ENCODE data around the gene FXYD6. TPM values are rescaled to one million over a fixed set of nuclear protein-coding genes. Genes with fewer than 3 reads are reported as not detected.

The FXYD6 gene
- total RNA-seq, 2 donors from 2014 or later, result 17.5 to 17.8 TPM

- Histone ChIP-seq H3K4me3 (no peak overlapping the region), H3K36me3 (no peaks in the 10 kb centered on the region), H3K9me3 (no peaks in the 10 kb centered on the region), H3K27me3 (replicated peaks; ENCODE audit: insufficient read depth) (no peaks in the 10 kb centered on the region), H3K4me1 (ENCODE audit: control insufficient read depth in 1 of 2, low read depth in 2 of 2) (peaks cover 0 to 6% of the 10 kb centered on the region in 2 donors), H3K27ac (no peak overlapping the region)
- TF ChIP-seq, protein P1, sequence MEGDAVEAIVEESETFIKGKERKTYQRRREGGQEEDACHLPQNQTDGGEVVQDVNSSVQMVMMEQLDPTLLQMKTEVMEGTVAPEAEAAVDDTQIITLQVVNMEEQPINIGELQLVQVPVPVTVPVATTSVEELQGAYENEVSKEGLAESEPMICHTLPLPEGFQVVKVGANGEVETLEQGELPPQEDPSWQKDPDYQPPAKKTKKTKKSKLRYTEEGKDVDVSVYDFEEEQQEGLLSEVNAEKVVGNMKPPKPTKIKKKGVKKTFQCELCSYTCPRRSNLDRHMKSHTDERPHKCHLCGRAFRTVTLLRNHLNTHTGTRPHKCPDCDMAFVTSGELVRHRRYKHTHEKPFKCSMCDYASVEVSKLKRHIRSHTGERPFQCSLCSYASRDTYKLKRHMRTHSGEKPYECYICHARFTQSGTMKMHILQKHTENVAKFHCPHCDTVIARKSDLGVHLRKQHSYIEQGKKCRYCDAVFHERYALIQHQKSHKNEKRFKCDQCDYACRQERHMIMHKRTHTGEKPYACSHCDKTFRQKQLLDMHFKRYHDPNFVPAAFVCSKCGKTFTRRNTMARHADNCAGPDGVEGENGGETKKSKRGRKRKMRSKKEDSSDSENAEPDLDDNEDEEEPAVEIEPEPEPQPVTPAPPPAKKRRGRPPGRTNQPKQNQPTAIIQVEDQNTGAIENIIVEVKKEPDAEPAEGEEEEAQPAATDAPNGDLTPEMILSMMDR (IDR thresholded peaks at IDR 0.05), result no peak
- no peak for ATAC-seq (ENCODE audit: insufficient number of reproducible peaks, low FRiP score, low read depth)
- DNase-seq (ENCODE audit: low spot score), result no peak
These were observed 34.1 kb upstream of the FXYD6 start for GRCh38 chr11:117910525-117910924.

DNA sequence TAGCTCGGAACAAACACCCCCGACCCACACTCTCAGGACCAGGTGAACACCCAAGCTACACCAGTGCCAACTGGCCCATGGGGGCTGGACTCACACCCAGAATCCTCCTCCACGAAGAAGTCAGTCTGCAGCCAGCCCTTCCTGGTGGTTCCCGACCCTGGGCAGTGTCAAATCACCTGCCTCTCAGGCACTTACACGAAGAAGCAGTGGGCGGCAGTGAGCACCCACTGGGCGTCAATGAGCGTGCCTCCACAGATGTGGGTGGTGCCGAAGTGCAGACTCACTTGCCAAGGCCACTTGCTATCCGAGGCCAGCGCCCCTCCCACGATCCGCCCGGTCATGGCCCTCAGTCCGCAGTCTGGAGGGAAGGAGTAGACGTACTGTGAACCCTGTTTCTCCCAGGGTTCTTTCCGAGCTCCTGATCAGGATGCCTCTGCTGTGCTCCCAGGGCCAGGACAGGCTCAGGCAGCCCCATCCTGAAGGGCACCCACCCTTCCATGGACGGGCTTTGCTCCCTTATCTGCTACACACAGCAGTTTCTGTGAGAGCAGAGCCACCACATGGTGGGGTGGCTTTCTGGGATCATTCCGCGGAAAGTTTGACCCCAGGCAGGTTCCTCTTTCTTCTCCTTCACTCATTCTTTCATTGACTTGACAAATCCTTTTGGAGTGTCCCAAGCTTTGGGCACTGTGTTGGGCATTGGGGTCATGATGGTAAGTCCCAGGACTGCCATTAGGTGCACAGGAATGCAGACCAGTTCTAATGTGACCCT lies 33.3 kb upstream of the FXYD6 start:
- Histone ChIP-seq H3K27ac (no peak overlapping the region), H3K27me3 (replicated peaks; ENCODE audit: insufficient read depth) (no peaks in the 10 kb centered on the region), H3K4me3 (no peak overlapping the region), H3K4me1 (ENCODE audit: control insufficient read depth in 1 of 2, low read depth in 2 of 2) (peaks cover 0 to 6% of the 10 kb centered on the region in 2 donors), H3K36me3 (no peaks in the 10 kb centered on the region), H3K9me3 (no peaks in the 10 kb centered on the region)
- DNase-seq (ENCODE audit: low spot score) (no peak), ATAC-seq (ENCODE audit: insufficient number of reproducible peaks, low FRiP score, low read depth) (no peak)
- TF ChIP-seq, protein P1 (IDR thresholded peaks at IDR 0.05), result no peak

GRCh38 chr11:117908959-117909610 lies 32.6 kb upstream of the FXYD6 start:
- Histone ChIP-seq H3K27ac (no peak overlapping the region), H3K4me3 (no peak overlapping the region), H3K36me3 (no peaks in the 10 kb centered on the region), H3K9me3 (no peaks in the 10 kb centered on the region), H3K4me1 (ENCODE audit: control insufficient read depth in 1 of 2, low read depth in 2 of 2) (peaks cover 0 to 6% of the 10 kb centered on the region in 2 donors), H3K27me3 (replicated peaks; ENCODE audit: insufficient read depth) (no peaks in the 10 kb centered on the region)
- no peak for DNase-seq (ENCODE audit: low spot score)
- no peak for ATAC-seq (ENCODE audit: insufficient number of reproducible peaks, low FRiP score, low read depth)
- TF ChIP-seq, protein P1 (IDR thresholded peaks at IDR 0.05), result no peak

DNA sequence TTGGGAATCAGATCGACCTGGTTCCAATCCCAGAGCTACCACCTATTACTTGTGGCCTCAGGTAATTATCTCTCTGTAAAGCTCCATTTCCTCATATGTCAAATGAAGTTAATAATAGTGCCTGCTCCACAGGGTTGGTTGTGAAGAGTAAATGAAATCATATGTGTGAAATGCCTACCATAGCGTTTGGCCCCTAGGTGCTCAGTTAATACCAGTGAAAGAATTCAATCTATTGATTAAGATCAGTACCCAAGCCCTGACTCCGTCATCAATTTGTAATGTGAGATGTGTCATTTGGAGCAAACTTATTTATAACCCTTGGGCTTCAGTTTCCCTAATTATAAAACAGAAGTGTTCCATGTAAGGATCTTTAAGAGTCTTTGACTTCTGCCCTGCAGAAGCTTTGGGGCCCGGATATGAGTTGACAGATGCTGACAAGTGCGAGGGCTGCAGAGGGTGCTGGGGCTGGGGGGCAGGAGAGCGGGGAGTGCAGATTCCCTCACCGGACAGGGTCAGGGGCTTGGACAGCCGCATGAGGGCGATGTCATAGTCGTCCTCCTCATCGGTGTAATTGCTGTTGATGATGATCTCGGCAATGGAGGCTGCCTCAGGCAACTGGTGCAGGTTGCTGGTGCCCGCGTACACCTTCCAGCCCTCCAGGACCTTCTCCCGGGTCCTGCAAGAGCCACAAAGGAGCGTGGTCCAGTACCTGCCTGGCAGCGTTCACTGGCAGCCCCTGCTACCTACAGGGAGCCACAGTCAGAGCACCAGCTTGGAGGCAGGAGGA lies 31.8 kb upstream of the FXYD6 start:
- H3K9me3 ChIP-seq, result no peaks in the 10 kb centered on the region

More for the DNA sequence above, 31.8 kb upstream of the FXYD6 start:
- H3K4me3 ChIP-seq, result no peak overlapping the region
- ATAC-seq (ENCODE audit: insufficient number of reproducible peaks, low FRiP score, low read depth), result no peak
- no peak overlapping the region for H3K27ac ChIP-seq
- peaks cover 0 to 6% of the 10 kb centered on the region in 2 donors for H3K4me1 ChIP-seq (ENCODE audit: control insufficient read depth in 1 of 2, low read depth in 2 of 2)
- H3K36me3 ChIP-seq, result no peaks in the 10 kb centered on the region
- TF ChIP-seq, protein P1 (IDR thresholded peaks at IDR 0.05), result no peak
- DNase-seq (ENCODE audit: low spot score), result no peak
- no peaks in the 10 kb centered on the region for H3K27me3 ChIP-seq (replicated peaks; ENCODE audit: insufficient read depth)

Data from thoracic aorta (tissue), 2 donors.